K562 (cell line): ENCODE data around the gene SLC39A6. TPM values are rescaled to one million over a fixed set of nuclear protein-coding genes. Genes with fewer than 3 reads are reported as not detected.

Experiments used
- CBFB ChIP-seq: sonication (generic); formaldehyde crosslinking; IDR thresholded peaks from 2 replicates; pipeline ENCODE4 v1.4.0; 2020; ENCODE audit warnings: mild to moderate bottlenecking, missing genetic modification reagents
- COPS2 ChIP-seq: fragments of 450-650 bp; conservative IDR thresholded peaks from 2 replicates; pipeline ENCODE4 v1.6.1; 2016; ENCODE audit warnings: mild to moderate bottlenecking, moderate library complexity
- DPF2 ChIP-seq: fragments of 450-650 bp; IDR thresholded peaks from 2 replicates; pipeline ENCODE4 v1.6.1; 2016
- HMGXB4 ChIP-seq: sonication (generic); formaldehyde crosslinking; IDR thresholded peaks from 2 replicates; pipeline ENCODE4 v1.8.1; 2023; ENCODE audit warnings: mild to moderate bottlenecking, missing genetic modification reagents
- RBM25 ChIP-seq: fragments of 200-400 bp; formaldehyde crosslinking; IDR thresholded peaks from 2 replicates; pipeline ENCODE4 v1.6.1; 2018; ENCODE audit warnings: low read length, low read depth, moderate library complexity; ENCODE audit not compliant: severe bottlenecking
- SP2 ChIP-seq: IDR thresholded peaks from 2 replicates; pipeline ENCODE4 v1.6.1; 2011; ENCODE audit warnings: mild to moderate bottlenecking, low read depth, low read length, moderate library complexity; ENCODE audit not compliant: poor library complexity, severe bottlenecking; ENCODE audit errors: extremely low read depth
- ZBTB11 ChIP-seq, 3 experiments: fragments of 200-800 bp in 1 of 3; fragments of 250-450 bp in 1 of 3; fragments of 450-650 bp in 1 of 3; sonication (Bioruptor Pico) in 1 of 3; sonication (Bioruptor generic) in 1 of 3; formaldehyde crosslinking in 1 of 3; IDR thresholded peaks; 2 replicates each; pipeline versions ENCODE4 v1.6.1 to v1.8.0; 2016 to 2022; ENCODE audit warnings: mild to moderate bottlenecking in 2 of 3, missing genetic modification characterization in 2 of 3, missing compliant biosample characterization in 1 of 3, moderate library complexity in 1 of 3
- polyA plus RNA-seq, 8 experiments: library from polyadenylated mRNA; depleted of rRNA in 4 of 8; stranded (reverse) in 5 of 8; unstranded in 3 of 8; fragments of >200 nt; fragmentation: Nextera tagmentation in 2 of 8; fragmentation: Illumina TruSeq in 1 of 8; extraction: Ambion mirVana in 2 of 8; extraction: Trizol in 1 of 8; gene quantifications; 2 replicates each; pipeline versions ENCODE4 v1.2.1 to v1.2.3, GENCODE V29; 2011 to 2014; ENCODE audit warnings: inconsistent platforms in 1 of 8, missing spikeins in 1 of 8
- total RNA-seq, 7 experiments: library from RNA; depleted of rRNA in 6 of 7; stranded (reverse); fragments of >200 nt in 6 of 7; fragmentation: Illumina TruSeq in 2 of 7; extraction: Trizol in 2 of 7; gene quantifications; 2 replicates each; pipeline versions ENCODE4 v1.2.1 to v1.2.3, GENCODE V29; 2011 to 2021; ENCODE audit warnings: low replicate concordance in 1 of 7

Gene SLC39A6
- total and polyA plus RNA-seq, 9 of the 15 experiments (the other 6 are each of a cell fraction or from before 2014, with no cell fraction given) = 5.6 to 23.8 (median 17.4) TPM

- TF ChIP-seq SP2 (no peak), HMGXB4 (CRISPR knock-in tag) (no peak), CBFB (CRISPR knock-in tag) (no peak), DPF2 (no peak), COPS2 (no peak), ZBTB11 (CRISPR knock-in tag; IDR thresholded peaks at IDR 0.05) (no peak), RBM25 (no peak)
Observed at GRCh38 chr18:36176177-36176584, 47.0 kb upstream of the SLC39A6 start (continued).
